MCF 10A (cell line): ENCODE data around the gene FAM81A. TPM values are rescaled to one million over a fixed set of nuclear protein-coding genes. Genes with fewer than 3 reads are reported as not detected.

Experiments used
- BruUV-seq: library from RNA; stranded (reverse); fragments of 400-500 nt; replicated peaks from 2 replicates; lab custom pipeline; 2021; lab: Mats Ljungman, UMichigan
- CTCF ChIA-PET: fragments of 300-600 bp; sonication (Branson Sonifier 250); formaldehyde crosslinking; extraction: SDS; loops from one replicate; lab custom pipeline; 2021; ENCODE audit warnings: antibody characterized with exemption, inconsistent platforms; lab: Yijun Ruan, JAX
- POLR2A ChIA-PET: fragments of 300-600, 350-650 bp; sonication (Branson Sonifier 250); formaldehyde crosslinking; extraction: SDS; loops from one replicate; lab custom pipeline; 2020; ENCODE audit warnings: antibody characterized with exemption, inconsistent platforms; lab: Yijun Ruan, JAX
- DNase-seq: peaks from one replicate; pipeline ENCODE4 v3.0.0-alpha.2; 2018; ENCODE audit not compliant: unreplicated experiment
- H3K27ac Mint-ChIP-seq: one replicate; pipeline ENCODE4 v1.8.0; 2022; ENCODE audit warnings: mild to moderate bottlenecking, low read depth, mixed read lengths; ENCODE audit not compliant: unreplicated experiment
- H3K27me3 Mint-ChIP-seq: one replicate; pipeline ENCODE4 v1.8.0; 2022; ENCODE audit warnings: mixed read lengths; ENCODE audit not compliant: insufficient read depth, unreplicated experiment
- H3K36me3 Mint-ChIP-seq: one replicate; pipeline ENCODE4 v1.8.0; 2022; ENCODE audit warnings: mild to moderate bottlenecking, moderate library complexity, mixed read lengths; ENCODE audit not compliant: insufficient read depth, unreplicated experiment
- H3K4me1 Mint-ChIP-seq: one replicate; pipeline ENCODE4 v1.8.0; 2022; ENCODE audit warnings: mixed read lengths; ENCODE audit not compliant: insufficient read depth, unreplicated experiment
- H3K4me3 Mint-ChIP-seq: one replicate; pipeline ENCODE4 v1.8.0; 2022; ENCODE audit warnings: mild to moderate bottlenecking, moderate library complexity, mixed read lengths; ENCODE audit not compliant: unreplicated experiment
- H3K9me3 Mint-ChIP-seq: one replicate; pipeline ENCODE4 v1.8.0; 2022; ENCODE audit warnings: mixed read lengths; ENCODE audit not compliant: unreplicated experiment
- intact Hi-C: fragments of 100-400 bp; cut with micrococcal nuclease; formaldehyde crosslinking; loops from 2 replicates; pipeline ENCODE4 v1.14.1; 2022
- total RNA-seq: library from RNA; stranded (reverse); gene quantifications from 2 replicates; pipeline ENCODE4 v1.2.3, GENCODE V29; 2022
- TF ChIP-seq, protein P1 (sequence below): fragments of 200-600 bp; IDR thresholded peaks from one replicate; pipeline ENCODE4 v1.8.0; 2022; ENCODE audit warnings: antibody characterized with exemption, mild to moderate bottlenecking; ENCODE audit not compliant: unreplicated experiment

Gene FAM81A
- total RNA-seq, 1 experiment from 2014 or later = 1.1 TPM

DNA sequence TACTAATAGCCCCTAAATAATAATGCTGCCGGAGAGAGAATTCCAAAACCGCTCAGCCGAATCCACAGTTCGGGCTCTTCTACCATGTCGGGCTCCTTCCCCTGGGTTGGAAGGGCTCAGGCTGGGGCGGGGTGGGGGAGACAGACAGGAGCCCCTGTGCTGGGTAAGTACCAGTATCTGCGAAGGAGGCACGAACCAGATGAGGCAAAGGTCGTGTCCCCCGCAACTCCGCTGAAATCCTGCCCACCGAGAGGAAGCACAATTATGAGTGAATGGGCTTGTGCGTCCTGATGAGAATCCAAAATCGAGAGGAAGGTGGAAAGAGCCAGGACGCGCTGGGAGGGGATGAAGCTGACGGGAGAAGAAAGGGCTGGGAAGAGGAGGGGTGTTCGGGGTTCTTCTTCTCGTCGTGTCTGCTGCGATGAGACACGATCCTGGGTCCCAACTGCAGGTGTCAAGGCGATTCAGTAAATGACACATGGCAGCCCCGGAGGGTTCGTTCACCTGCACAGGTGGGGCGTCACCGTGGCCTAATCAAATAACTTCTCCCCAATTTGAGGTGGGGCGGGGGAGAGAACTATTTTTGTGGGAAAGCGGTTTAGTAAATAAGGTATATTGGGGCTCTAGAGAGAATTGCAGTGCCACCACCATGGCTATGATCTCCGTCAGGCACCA lies 707 bp upstream of the FAM81A start:
- ChIA-PET POLR2A (no interaction called here), CTCF (interaction anchor here (0.8 kb wide), 1 partner anchor 161 kb away, joined by 4 read pairs; no protein-coding TSS in a partner anchor)
- intact Hi-C loops = no loop called here
- BruUV-seq = no TSS peak
- Mint-ChIP-seq H3K27me3 (no peaks in the 10 kb centered on the region), H3K4me3 (peak overlapping the region; percentile 73), H3K27ac (no peak overlapping the region), H3K4me1 (no peaks in the 10 kb centered on the region), H3K36me3 (no peaks in the 10 kb centered on the region), H3K9me3 (no peaks in the 10 kb centered on the region)
- DNase-seq = no peak
- TF ChIP-seq, protein P1, sequence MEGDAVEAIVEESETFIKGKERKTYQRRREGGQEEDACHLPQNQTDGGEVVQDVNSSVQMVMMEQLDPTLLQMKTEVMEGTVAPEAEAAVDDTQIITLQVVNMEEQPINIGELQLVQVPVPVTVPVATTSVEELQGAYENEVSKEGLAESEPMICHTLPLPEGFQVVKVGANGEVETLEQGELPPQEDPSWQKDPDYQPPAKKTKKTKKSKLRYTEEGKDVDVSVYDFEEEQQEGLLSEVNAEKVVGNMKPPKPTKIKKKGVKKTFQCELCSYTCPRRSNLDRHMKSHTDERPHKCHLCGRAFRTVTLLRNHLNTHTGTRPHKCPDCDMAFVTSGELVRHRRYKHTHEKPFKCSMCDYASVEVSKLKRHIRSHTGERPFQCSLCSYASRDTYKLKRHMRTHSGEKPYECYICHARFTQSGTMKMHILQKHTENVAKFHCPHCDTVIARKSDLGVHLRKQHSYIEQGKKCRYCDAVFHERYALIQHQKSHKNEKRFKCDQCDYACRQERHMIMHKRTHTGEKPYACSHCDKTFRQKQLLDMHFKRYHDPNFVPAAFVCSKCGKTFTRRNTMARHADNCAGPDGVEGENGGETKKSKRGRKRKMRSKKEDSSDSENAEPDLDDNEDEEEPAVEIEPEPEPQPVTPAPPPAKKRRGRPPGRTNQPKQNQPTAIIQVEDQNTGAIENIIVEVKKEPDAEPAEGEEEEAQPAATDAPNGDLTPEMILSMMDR = no peak

DNA sequence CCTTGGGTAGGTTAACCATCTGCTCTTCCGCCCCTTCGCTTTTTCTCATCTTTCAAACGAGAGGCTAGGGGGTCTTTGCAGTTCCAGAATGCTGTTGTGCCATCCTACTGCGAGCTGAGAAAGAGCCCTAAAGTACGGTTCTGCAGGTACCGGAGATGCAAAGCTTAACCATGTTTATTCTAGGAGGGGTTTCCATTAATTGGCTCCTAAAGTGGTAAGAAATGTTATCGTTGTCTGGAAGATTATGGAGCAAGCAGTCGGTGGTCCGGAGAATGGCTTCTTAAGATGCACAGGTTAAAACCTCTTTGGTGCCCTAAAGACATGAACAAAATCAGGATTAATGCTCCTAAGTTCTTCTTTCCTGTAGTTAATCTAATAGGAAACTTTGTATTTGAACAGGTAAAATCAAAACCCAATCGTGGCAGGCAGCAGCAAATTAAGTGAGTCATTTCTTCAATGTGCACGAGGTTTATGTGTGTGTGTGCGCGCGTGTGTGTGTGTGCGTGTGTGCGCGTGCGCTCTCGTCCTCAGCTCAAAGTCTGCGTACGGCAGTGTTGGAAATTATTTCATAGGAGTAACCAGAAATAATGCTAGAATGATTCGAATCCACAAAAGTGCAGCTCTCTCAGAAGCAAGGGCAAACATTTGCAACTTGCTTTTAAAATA lies 772 bp downstream of the FAM81A start:
- Mint-ChIP-seq H3K36me3 (no peaks in the 10 kb centered on the region), H3K9me3 (no peaks in the 10 kb centered on the region), H3K4me1 (no peaks in the 10 kb centered on the region), H3K4me3 (peak overlapping the region; percentile 73), H3K27me3 (no peaks in the 10 kb centered on the region), H3K27ac (no peak overlapping the region)
- intact Hi-C loops = no loop called here
- ChIA-PET CTCF (interaction anchor here (0.6 to 1.2 kb wide), 3 partner anchors 59 to 234 kb away, joined by 3 read pairs; no protein-coding TSS in a partner anchor), POLR2A (interaction anchor here (0.6 to 1.3 kb wide), 2 partner anchors 66 to 483 kb away, joined by 4 read pairs; partner anchors contain the start of gene MYO1E)
- DNase-seq = no peak
- TF ChIP-seq, protein P1 = no peak
- no TSS peak for BruUV-seq

DNA sequence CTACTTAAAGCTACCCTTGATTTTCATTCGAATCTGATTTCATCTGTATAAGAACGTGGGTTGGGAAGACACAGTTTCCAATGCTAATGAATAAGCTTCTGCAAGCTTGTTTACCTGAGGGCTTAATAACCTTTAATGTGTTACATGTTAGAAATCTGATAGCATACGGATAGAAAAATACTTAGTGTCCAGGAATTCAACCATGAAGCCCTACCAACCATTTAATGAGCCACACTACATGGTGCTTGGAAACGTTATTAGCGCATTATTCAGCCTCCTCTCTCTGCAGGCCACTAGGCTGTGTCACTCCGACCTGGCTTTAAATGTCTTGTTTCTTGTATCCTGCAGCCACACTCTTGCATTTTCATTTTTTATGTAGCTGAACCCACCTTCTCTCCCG lies 1.6 kb downstream of the FAM81A start:
- no TSS peak for BruUV-seq
- Mint-ChIP-seq H3K27ac (no peak overlapping the region), H3K27me3 (no peaks in the 10 kb centered on the region), H3K4me1 (no peaks in the 10 kb centered on the region), H3K36me3 (no peaks in the 10 kb centered on the region), H3K4me3 (no peak overlapping the region), H3K9me3 (no peaks in the 10 kb centered on the region)
- DNase-seq = no peak
- ChIA-PET POLR2A (no interaction called here), CTCF (interaction anchor here (0.6 to 0.7 kb wide), 2 partner anchors 89 to 120 kb away, joined by 3 read pairs; no protein-coding TSS in a partner anchor)
- intact Hi-C loops = no loop called here
- TF ChIP-seq, protein P1 = no peak

DNA sequence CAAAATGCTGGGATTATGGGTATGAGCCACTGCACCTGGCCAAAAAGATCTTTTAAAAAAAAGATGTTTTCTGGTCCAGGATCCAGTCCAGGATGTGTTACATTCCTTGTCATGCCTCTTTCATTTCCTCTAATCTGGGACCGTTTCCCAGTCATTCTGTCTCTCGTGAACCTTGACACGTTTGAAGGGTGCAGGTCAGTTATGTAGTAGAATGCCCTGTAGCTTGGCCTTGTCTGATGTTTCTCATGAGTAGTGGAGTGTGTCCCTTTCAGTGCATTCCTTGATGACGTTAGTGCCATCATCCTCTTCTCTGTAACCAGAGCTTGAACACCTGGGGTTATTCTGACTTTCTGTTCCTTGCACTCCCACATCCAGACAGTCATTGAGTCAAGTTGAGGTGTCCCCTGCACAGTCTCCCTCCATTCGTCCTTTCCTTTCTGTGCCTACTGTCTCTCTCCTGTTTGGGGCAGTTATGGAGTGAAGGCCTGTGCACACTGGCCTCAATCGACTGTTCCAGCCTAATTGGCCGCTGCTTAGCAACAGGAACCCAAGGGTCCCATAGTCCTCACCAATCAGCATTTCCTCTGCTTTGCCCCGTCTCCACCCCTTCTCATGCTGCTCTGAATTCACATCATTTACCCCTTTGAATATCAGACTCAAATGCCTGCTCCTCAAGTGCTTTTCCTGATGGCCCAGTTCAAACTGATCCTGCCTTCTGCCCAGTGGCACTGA lies 5.5 kb downstream of the FAM81A start:
- Mint-ChIP-seq H3K4me3 (no peak overlapping the region), H3K27ac (no peak overlapping the region)
- POLR2A ChIA-PET = no interaction called here

More for the DNA sequence above, 5.5 kb downstream of the FAM81A start:
- intact Hi-C loops = no loop called here
- H3K4me1 Mint-ChIP-seq = no peaks in the 10 kb centered on the region
- no peak for DNase-seq
- CTCF ChIA-PET = interaction anchor here (0.6 kb wide), 1 partner anchor 41 kb away, joined by 3 read pairs; no protein-coding TSS in a partner anchor
- TF ChIP-seq, protein P1 = no peak
- no peaks in the 10 kb centered on the region for H3K27me3 Mint-ChIP-seq
- H3K9me3 Mint-ChIP-seq = no peaks in the 10 kb centered on the region
- H3K36me3 Mint-ChIP-seq = no peaks in the 10 kb centered on the region
- BruUV-seq = no TSS peak
